GM13976 (cell line): ENCODE data around the gene SLC10A3.

Experiments
- DNase-seq: peaks from one replicate; pipeline ENCODE4 v3.0.0; 2012; ENCODE audit warnings: low spot score
- in situ Hi-C: fragments of 300-500 bp; cut with MboI; formaldehyde crosslinking; loops from one replicate; pipeline ENCODE4 v1.12.0; 2022; ENCODE audit warnings: low sequenced_read_pairs, mixed read lengths, inconsistent platforms; ENCODE audit not compliant: unreplicated experiment
- TF ChIP-seq, protein P1 (sequence below): IDR thresholded peaks from 2 replicates; pipeline ENCODE4 v1.5.1; 2012; ENCODE audit warnings: borderline replicate concordance, mild to moderate bottlenecking; ENCODE audit not compliant: insufficient read depth; ENCODE audit errors: extremely low read depth, missing control alignments, control extremely low read depth

The SLC10A3 gene

DNA sequence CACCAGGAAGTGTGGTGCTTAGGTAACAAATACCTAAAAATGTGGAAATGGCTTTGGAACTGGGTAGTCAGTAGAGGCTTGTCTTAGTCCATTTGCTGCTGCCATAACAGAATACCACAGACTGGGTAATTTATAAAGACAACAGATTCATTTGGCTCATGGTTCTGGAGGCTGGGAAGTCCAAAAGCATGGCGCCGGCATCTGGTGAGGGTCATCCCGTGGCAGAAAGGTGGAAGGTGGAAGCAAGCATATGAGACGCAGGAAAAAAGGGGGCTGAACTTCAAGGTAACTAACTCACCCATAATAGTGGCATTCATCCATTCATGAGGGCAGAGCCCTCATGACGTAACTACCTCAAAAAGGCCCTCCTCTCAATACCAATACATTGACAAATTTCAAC, 19.0 kb upstream of the SLC10A3 start:
- TF ChIP-seq, protein P1, sequence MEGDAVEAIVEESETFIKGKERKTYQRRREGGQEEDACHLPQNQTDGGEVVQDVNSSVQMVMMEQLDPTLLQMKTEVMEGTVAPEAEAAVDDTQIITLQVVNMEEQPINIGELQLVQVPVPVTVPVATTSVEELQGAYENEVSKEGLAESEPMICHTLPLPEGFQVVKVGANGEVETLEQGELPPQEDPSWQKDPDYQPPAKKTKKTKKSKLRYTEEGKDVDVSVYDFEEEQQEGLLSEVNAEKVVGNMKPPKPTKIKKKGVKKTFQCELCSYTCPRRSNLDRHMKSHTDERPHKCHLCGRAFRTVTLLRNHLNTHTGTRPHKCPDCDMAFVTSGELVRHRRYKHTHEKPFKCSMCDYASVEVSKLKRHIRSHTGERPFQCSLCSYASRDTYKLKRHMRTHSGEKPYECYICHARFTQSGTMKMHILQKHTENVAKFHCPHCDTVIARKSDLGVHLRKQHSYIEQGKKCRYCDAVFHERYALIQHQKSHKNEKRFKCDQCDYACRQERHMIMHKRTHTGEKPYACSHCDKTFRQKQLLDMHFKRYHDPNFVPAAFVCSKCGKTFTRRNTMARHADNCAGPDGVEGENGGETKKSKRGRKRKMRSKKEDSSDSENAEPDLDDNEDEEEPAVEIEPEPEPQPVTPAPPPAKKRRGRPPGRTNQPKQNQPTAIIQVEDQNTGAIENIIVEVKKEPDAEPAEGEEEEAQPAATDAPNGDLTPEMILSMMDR, result no peak
- DNase-seq, result no peak
- in situ Hi-C loops, result no loop called here

DNA sequence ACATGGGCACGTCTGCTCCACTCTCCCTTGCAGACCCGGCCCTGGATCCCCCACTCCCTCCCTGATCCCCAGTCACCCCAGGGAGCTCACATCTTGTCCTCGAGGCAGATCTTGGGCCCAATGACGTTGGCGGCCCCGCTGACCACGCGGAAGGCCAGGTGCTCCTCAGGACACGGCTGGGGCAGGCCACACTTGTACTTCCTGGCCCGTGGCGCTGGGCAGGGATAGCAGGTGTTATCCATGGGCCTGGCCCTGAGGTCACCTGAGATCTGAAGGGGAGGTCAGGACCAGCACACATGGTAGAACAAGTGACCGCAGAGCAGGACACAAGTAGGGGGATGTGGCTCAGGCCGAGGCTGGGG, 17.9 kb upstream of the SLC10A3 start:
- no peak for DNase-seq
- in situ Hi-C loops, result no loop called here
- TF ChIP-seq, protein P1, result no peak

DNA sequence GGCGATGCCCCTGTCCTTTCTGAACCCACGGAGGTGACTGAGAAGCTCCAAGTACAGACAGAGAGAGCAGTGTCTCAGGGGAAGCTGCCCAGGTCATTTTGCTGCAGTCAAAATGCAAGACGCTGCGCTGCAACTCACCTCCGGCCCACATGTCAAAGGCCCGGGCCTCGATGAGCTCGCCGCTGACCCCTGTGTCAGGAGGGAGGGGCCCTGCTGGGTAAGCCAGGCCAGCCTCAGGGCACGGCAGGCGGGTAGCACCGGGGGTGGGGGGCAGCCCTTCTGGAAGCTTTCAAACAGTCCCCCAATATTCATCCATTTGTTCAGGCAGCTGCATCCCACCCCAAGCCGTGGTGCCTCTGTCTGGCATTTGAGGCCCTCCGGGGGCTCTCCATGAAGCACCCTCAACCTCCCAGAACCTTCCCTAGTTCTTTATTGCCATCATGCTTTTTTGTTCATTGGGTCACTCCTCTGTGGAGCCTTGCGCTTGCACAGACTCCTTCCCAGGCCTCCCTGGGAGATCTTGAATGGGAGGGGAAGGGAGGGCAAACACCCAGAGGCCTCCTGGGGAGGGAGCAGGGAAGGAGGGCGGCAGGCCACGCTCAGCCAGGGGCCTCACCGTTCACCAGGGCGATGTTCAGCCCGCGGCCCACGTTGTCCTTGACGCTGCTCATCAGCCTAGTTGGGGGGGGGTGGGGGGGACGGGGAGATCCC, 17.4 kb upstream of the SLC10A3 start:
- in situ Hi-C loops, result no loop called here
- TF ChIP-seq, protein P1, result no peak
- no peak for DNase-seq

DNA sequence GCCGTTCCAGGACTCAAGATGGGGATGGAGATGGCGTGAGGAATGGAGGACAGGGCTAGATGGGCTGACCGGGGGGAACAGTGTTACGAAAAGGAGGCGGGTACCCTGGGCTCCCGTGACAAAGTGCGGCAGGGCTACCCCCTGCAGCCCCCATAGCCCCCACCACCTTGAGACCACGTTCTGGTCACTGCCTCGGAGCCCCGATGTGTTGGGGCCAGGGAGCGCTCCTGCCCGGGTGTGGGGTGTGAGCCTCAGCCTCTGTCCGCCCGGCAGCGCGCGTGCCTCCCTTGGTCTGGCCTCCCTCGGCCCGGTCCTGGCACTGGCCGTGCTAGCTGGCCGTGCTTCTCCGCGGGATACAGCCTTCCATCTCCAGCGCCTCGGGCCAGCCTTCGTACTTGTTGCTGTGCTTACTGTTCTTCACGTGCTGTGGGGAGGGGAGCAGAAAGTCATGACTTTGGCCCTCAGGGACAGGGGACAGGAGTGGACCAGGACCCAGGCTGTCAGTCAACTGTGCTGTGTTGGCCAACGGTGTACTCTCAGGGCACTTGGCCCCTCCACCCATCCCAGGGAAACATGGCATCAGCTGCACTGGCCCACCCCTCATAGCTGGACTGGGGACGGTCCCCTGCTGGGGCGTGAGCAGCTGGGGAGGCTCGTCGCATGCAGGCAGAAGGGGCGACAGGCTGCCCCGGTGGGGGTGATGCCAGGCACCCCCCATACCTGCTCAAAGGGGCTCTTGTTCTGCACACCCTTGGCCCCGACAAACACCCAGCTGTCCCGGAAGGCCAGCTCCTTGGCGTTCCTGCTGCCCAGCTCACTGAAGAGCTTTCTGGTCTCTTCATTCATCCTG, 16.3 kb upstream of the SLC10A3 start:
- DNase-seq, result no peak
- in situ Hi-C loops, result no loop called here
- TF ChIP-seq, protein P1, result no peak

DNA sequence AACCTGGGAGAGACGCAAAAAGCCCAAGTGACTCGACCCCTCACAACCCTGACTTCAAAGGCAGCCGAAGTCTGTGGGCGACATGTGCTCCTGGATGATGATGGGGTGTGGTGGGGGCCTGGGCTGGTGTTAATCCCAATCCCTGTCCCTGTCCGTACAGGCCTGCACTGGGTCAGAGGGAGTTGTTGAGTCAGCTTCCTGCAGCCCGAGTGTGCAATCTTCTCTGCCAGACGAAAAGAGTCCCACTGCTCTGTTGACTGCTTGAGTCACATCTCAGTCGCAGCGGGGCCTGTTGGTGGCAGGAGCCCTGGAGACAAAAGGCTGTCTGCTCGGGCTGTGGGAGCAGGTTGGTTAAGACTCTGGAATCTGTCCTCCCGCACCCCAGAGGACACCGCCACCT, 15.3 kb upstream of the SLC10A3 start:
- in situ Hi-C loops, result no loop called here
- TF ChIP-seq, protein P1, result no peak
- DNase-seq, result no peak

DNA sequence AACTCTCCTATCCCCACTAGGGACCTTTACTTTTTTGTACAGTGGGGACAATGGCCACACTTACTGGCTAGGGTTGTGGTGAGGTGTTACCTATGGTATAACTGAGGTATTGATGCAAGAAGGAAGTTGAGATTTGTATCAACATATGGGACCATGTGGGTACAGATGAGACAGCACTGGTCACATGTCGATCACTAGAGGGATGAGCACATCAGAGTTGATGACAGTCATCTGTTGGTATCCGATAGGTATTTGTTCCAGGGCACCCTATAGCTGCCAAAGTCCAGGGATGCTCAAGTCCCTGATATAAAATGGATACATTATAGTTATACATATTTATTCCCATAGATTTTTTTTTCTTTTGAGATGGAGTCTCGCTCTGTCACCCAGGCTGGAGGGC, 12.6 kb upstream of the SLC10A3 start:
- DNase-seq, result no peak
- TF ChIP-seq, protein P1, result no peak

More for the DNA sequence above, 12.6 kb upstream of the SLC10A3 start:
- in situ Hi-C loops, result no loop called here
